Suprapubic skin (tissue), 4 donors: ENCODE measurements around the gene EIF2S1.

ENCODE experiments used
- CTCF ChIP-seq, 2 donors: fragments of 200-600 bp in 1 of 2; fragments of 450-650 bp in 1 of 2; sonication (generic) in 1 of 2; IDR thresholded peaks; one replicate each; pipeline ENCODE4 v1.5.1; 2016 to 2019; ENCODE audit warnings: antibody characterized with exemption in 2 of 2, mild to moderate bottlenecking in 1 of 2, moderate library complexity in 1 of 2
- POLR2A ChIP-seq, 2 donors: fragments of 450-650 bp; IDR thresholded peaks; one replicate each; pipeline ENCODE4 v1.6.1; 2017; ENCODE audit warnings: antibody characterized with exemption in 2 of 2, mild to moderate bottlenecking in 2 of 2, moderate library complexity in 2 of 2
- POLR2AphosphoS5 ChIP-seq, 3 donors: sonication (generic); formaldehyde crosslinking; IDR thresholded peaks; one replicate each; pipeline ENCODE4 v1.6.1; 2017; ENCODE audit warnings: antibody characterized with exemption in 3 of 3

- no peak for TF ChIP-seq CTCF (IDR thresholded peaks at IDR 0.05)
- TF ChIP-seq POLR2AphosphoS5 (IDR thresholded peaks at IDR 0.05) = no peak
- TF ChIP-seq POLR2A (IDR thresholded peaks at IDR 0.05) = no peak
These were observed 28.6 kb upstream of the EIF2S1 start for GRCh38 chr14:67331368-67332125.
